Neural cell (in vitro differentiated cells): Measurements from ENCODE around the gene COL4A4. TPM values are rescaled to one million over a fixed set of nuclear protein-coding genes. Genes with fewer than 3 reads are reported as not detected.

Source experiments
- H2AFZ ChIP-seq: fragments of 200-600, 300-800 bp; sonication (generic), shearing (Covaris generic); 2 replicates; pipeline ENCODE4 v1.6.0; 2014; ENCODE audit warnings: low read depth, mild to moderate bottlenecking, antibody characterized with exemption, low read length, moderate library complexity
- H3F3A ChIP-seq: fragments of 200-600 bp; shearing (Covaris generic); 2 replicates; pipeline ENCODE4 v1.6.1; 2016; ENCODE audit warnings: mild to moderate bottlenecking, moderate library complexity, mixed read lengths, antibody characterized with exemption, low read length; ENCODE audit not compliant: insufficient read depth, poor library complexity, severe bottlenecking
- H3K27ac ChIP-seq: fragments of 200-600, 300-800 bp; sonication (generic), shearing (Covaris generic); 2 replicates; pipeline ENCODE4 v1.5.1; 2014; ENCODE audit warnings: mild to moderate bottlenecking, low read length, moderate library complexity
- H3K27me3 ChIP-seq: fragments of 300-800, 200-600 bp; sonication (generic), shearing (Covaris generic); 2 replicates; pipeline ENCODE4 v1.6.0; 2014; ENCODE audit warnings: mild to moderate bottlenecking, low read depth, low read length, moderate library complexity; ENCODE audit not compliant: insufficient read depth
- H3K36me3 ChIP-seq: fragments of 300-800, 200-600 bp; sonication (generic), shearing (Covaris generic); 2 replicates; pipeline ENCODE4 v1.5.1; 2014; ENCODE audit warnings: mild to moderate bottlenecking, antibody characterized with exemption, low read length, moderate library complexity; ENCODE audit not compliant: insufficient read depth
- H3K4me2 ChIP-seq: fragments of 300-800, 200-600 bp; sonication (generic), shearing (Covaris generic); 2 replicates; pipeline ENCODE4 v1.6.0; 2014; ENCODE audit warnings: mild to moderate bottlenecking, low read length
- H3K4me3 ChIP-seq: fragments of 300-800, 200-600 bp; sonication (generic), shearing (Covaris generic); 2 replicates; pipeline ENCODE4 v1.5.1; 2014; ENCODE audit warnings: mild to moderate bottlenecking, low read length, moderate library complexity
- H3K79me2 ChIP-seq: fragments of 200-600 bp; shearing (Covaris generic); replicated peaks from 2 replicates; pipeline ENCODE4 v1.6.0; 2014; ENCODE audit warnings: mild to moderate bottlenecking, low read length, moderate library complexity; ENCODE audit not compliant: insufficient read depth
- H3K9ac ChIP-seq: fragments of 300-800, 200-600 bp; sonication (generic), shearing (Covaris generic); 2 replicates; pipeline ENCODE4 v1.6.1; 2016; ENCODE audit warnings: mild to moderate bottlenecking, low read length, mixed read lengths
- H3K9me2 ChIP-seq: fragments of 200-600 bp; shearing (Covaris generic); 2 replicates; pipeline ENCODE4 v1.6.1; 2016; ENCODE audit warnings: mild to moderate bottlenecking, low read length, mixed read lengths; ENCODE audit not compliant: insufficient read depth
- H3K9me3 ChIP-seq: fragments of 200-600, 300-800 bp; sonication (generic), shearing (Covaris generic); 2 replicates; pipeline ENCODE4 v1.6.1; 2016; ENCODE audit warnings: mild to moderate bottlenecking, mixed run types, low read length, moderate library complexity, mixed read lengths
- H4K20me1 ChIP-seq: fragments of 200-600 bp; shearing (Covaris generic); 2 replicates; pipeline ENCODE4 v1.6.1; 2016; ENCODE audit warnings: mild to moderate bottlenecking, mixed run types; ENCODE audit not compliant: insufficient read depth
- EP300 ChIP-seq: fragments of 450-650 bp; conservative IDR thresholded peaks from 2 replicates; pipeline ENCODE4 v1.6.1; 2014; ENCODE audit warnings: antibody characterized with exemption, mild to moderate bottlenecking, moderate library complexity; ENCODE audit not compliant: poor library complexity, severe bottlenecking
- EZH2 ChIP-seq: fragments of 200-600, 300-800 bp; shearing (Covaris generic), sonication (generic); IDR thresholded peaks from 2 replicates; pipeline ENCODE4 v1.6.1; 2014; ENCODE audit warnings: antibody characterized with exemption, low read length, borderline replicate concordance, mild to moderate bottlenecking; ENCODE audit not compliant: insufficient read depth, poor library complexity, severe bottlenecking
- MXI1 ChIP-seq: fragments of 450-650 bp; conservative IDR thresholded peaks from 2 replicates; pipeline ENCODE4 v1.6.1; 2014; ENCODE audit warnings: antibody characterized with exemption, mild to moderate bottlenecking; ENCODE audit not compliant: poor library complexity, severe bottlenecking
- POLR2AphosphoS5 ChIP-seq: IDR thresholded peaks from 2 replicates; pipeline ENCODE4 v1.6.1; 2012
- RAD21 ChIP-seq: fragments of 450-650 bp; conservative IDR thresholded peaks from 2 replicates; pipeline ENCODE4 v1.6.1; 2014; ENCODE audit warnings: antibody characterized with exemption, mild to moderate bottlenecking, moderate library complexity
- REST ChIP-seq: IDR thresholded peaks from 2 replicates; pipeline ENCODE4 v1.6.1; 2012; ENCODE audit warnings: borderline replicate concordance
- SMC3 ChIP-seq: fragments of 450-650 bp; conservative IDR thresholded peaks from 2 replicates; pipeline ENCODE4 v1.6.1; 2014; ENCODE audit warnings: antibody characterized with exemption, mild to moderate bottlenecking, moderate library complexity; ENCODE audit not compliant: poor library complexity
- TAF1 ChIP-seq: IDR thresholded peaks from 2 replicates; pipeline ENCODE4 v1.6.1; 2012; ENCODE audit warnings: low read depth
- polyA plus RNA-seq: library from polyadenylated mRNA; depleted of rRNA; stranded (reverse); fragments of >200 nt; gene quantifications from 2 replicates; pipeline ENCODE4 v1.2.3, GENCODE V29; 2014
- TF ChIP-seq, protein P1 (sequence below): fragments of 450-650 bp; IDR thresholded peaks from 2 replicates; pipeline ENCODE4 v1.5.1; 2014; ENCODE audit warnings: antibody characterized with exemption, mild to moderate bottlenecking, moderate library complexity; ENCODE audit not compliant: poor library complexity, severe bottlenecking

Gene COL4A4
- polyA plus RNA-seq, 1 donor from 2014 or later: 0.35 TPM

DNA sequence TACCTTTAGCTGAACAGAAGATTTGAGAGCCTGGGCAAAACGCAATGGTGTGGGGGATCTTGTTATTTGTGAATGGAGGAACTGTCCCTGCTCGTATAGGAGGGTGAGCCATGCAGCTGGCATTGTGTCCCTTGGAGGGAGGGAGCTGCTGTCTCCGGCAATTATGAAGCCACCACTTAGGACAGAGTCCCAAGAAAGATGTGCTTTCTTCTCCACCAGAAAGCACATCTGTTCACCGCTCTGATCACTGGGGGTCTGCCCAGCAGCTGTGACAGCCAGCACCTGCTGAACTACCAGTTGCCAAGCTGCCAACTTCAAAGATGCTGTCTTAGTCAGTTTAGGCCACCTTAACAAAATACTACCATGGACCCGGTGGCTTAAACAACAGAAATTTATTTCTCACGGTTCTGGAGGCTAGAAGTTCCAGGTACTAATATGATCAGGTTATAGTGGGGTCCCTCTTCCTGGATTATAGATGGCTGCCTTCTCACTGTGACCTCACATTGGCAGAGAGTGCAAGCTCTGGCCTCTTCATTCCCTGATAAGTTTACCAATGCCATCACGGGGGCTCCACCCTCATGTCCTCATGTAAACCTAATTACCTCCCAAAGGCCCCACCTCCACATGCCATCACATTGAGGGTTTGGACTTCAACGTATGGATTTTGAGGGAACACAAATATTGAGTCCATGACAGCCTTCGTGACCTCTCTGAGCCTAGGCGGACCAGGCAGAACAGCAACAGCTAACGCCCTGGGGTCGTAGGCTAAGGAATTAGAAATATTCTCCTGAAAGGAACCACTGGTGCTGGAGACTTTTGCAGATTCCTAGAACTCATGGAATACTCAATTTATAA, 179.9 kb downstream of the COL4A4 start:
- H3K9me2 ChIP-seq: no peaks in the 10 kb centered on the region
- H2AFZ ChIP-seq: no peak overlapping the region
- H3K9ac ChIP-seq: no peak overlapping the region
- no peaks in the 10 kb centered on the region for H3K9me3 ChIP-seq
- no peaks in the 10 kb centered on the region for H3K36me3 ChIP-seq
- no peaks in the 10 kb centered on the region for H3F3A ChIP-seq
- H3K79me2 ChIP-seq: no peaks in the 10 kb centered on the region
- no peak overlapping the region for H3K4me2 ChIP-seq
- no peaks in the 10 kb centered on the region for H4K20me1 ChIP-seq
- H3K27ac ChIP-seq: peak overlapping the region; percentile 73
- TF ChIP-seq POLR2AphosphoS5: no peak
- no peak for TF ChIP-seq TAF1
- TF ChIP-seq SMC3: no peak
- no peak for TF ChIP-seq REST
- TF ChIP-seq RAD21: no peak
- TF ChIP-seq, protein P1, sequence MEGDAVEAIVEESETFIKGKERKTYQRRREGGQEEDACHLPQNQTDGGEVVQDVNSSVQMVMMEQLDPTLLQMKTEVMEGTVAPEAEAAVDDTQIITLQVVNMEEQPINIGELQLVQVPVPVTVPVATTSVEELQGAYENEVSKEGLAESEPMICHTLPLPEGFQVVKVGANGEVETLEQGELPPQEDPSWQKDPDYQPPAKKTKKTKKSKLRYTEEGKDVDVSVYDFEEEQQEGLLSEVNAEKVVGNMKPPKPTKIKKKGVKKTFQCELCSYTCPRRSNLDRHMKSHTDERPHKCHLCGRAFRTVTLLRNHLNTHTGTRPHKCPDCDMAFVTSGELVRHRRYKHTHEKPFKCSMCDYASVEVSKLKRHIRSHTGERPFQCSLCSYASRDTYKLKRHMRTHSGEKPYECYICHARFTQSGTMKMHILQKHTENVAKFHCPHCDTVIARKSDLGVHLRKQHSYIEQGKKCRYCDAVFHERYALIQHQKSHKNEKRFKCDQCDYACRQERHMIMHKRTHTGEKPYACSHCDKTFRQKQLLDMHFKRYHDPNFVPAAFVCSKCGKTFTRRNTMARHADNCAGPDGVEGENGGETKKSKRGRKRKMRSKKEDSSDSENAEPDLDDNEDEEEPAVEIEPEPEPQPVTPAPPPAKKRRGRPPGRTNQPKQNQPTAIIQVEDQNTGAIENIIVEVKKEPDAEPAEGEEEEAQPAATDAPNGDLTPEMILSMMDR: no peak
- TF ChIP-seq MXI1: no peak
- TF ChIP-seq EP300: no peak
- TF ChIP-seq EZH2: no peak
- H3K4me3 ChIP-seq: no peak overlapping the region
- no peaks in the 10 kb centered on the region for H3K27me3 ChIP-seq

DNA sequence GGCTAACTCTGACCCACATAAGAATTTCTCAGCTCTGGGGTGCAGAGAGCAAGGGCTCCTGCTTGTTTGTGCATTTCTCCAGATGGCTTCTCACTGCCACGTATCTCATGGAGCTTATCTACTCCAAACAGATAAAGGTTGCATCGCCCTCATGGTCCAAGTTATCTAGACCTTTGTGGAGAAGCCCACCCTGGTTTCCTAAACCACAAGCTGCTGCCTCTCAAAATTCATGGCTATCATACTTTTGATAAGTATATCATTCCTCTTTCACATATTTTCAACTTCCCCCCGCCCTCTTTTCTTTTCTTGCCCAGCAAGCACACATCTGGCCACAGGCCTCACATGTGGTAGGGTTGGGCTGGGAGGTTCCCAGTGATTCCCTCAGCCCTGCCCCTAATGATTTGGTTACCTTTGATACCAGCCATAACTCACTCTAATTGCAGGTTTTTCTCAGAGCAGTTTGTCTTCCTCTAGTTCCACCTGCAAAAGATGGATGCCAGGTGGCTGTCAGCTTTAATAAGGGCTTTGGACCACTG, 182.1 kb downstream of the COL4A4 start:
- Histone ChIP-seq H4K20me1 (no peaks in the 10 kb centered on the region), H3K9me3 (no peaks in the 10 kb centered on the region), H3K4me3 (no peak overlapping the region)

More for the DNA sequence above, 182.1 kb downstream of the COL4A4 start:
- Histone ChIP-seq H3K9me2 (no peaks in the 10 kb centered on the region), H3F3A (no peaks in the 10 kb centered on the region), H2AFZ (no peak overlapping the region), H3K36me3 (no peaks in the 10 kb centered on the region), H3K4me2 (no peak overlapping the region), H3K9ac (no peak overlapping the region), H3K27ac (no peak overlapping the region), H3K27me3 (no peaks in the 10 kb centered on the region), H3K79me2 (no peaks in the 10 kb centered on the region)
- TF ChIP-seq EP300 (no peak), TAF1 (no peak), MXI1 (no peak), POLR2AphosphoS5 (no peak), RAD21 (no peak), REST (no peak), SMC3 (no peak), EZH2 (no peak)
- TF ChIP-seq, protein P1: no peak
